Measurements from ENCODE around the gene PNPLA5.

GRCh38 chr22:43909708-43910107, 17.9 kb upstream of the PNPLA5 start:
- TF ChIP-seq CTCF (IDR thresholded peaks at IDR 0.05; ENCODE audit: insufficient read depth, low read length) (no peak), POLR2AphosphoS5 (IDR thresholded peaks at IDR 0.05; ENCODE audit: low read depth) (no peak), REST (IDR thresholded peaks at IDR 0.05; ENCODE audit: insufficient replicate concordance, low read depth) (no peak), GABPA (IDR thresholded peaks at IDR 0.05; ENCODE audit: low read depth) (no peak), SPI1 (IDR thresholded peaks at IDR 0.05; ENCODE audit: borderline replicate concordance, low read depth) (no peak)

Measured in HL-60 (cell line).